PC-9 (cell line): Measurements from ENCODE around the gene NUP133.
"Not testable (repeated sequence)": the region's sequence is repeated elsewhere in the genome, so short reads cannot be mapped to it uniquely, and the experiment has no call there.

Experiments used
- EZH2 ChIP-seq: fragments of 200-600 bp; sonication (generic); IDR thresholded peaks from 2 replicates; pipeline ENCODE4 v1.8.0; 2017; ENCODE audit warnings: antibody characterized with exemption, low read depth
- TF ChIP-seq, protein P1 (sequence below): fragments of 200-600 bp; sonication (generic); conservative IDR thresholded peaks from 2 replicates; pipeline ENCODE4 v1.6.1; 2017; ENCODE audit warnings: mixed run types, antibody characterized with exemption, mild to moderate bottlenecking, moderate library complexity

- TF ChIP-seq, protein P1, sequence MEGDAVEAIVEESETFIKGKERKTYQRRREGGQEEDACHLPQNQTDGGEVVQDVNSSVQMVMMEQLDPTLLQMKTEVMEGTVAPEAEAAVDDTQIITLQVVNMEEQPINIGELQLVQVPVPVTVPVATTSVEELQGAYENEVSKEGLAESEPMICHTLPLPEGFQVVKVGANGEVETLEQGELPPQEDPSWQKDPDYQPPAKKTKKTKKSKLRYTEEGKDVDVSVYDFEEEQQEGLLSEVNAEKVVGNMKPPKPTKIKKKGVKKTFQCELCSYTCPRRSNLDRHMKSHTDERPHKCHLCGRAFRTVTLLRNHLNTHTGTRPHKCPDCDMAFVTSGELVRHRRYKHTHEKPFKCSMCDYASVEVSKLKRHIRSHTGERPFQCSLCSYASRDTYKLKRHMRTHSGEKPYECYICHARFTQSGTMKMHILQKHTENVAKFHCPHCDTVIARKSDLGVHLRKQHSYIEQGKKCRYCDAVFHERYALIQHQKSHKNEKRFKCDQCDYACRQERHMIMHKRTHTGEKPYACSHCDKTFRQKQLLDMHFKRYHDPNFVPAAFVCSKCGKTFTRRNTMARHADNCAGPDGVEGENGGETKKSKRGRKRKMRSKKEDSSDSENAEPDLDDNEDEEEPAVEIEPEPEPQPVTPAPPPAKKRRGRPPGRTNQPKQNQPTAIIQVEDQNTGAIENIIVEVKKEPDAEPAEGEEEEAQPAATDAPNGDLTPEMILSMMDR, result not testable (repeated sequence)
- not testable (repeated sequence) for TF ChIP-seq EZH2
Observed at GRCh38 chr1:229511201-229511600, 3.1 kb upstream of the NUP133 start.
